SW480 (cell line): ENCODE measurements around the gene OVCA2.

Source experiments
- DNase-seq: peaks from one replicate; pipeline ENCODE4 v3.0.0-alpha.2; 2016; ENCODE audit warnings: low spot score

Gene OVCA2

DNA sequence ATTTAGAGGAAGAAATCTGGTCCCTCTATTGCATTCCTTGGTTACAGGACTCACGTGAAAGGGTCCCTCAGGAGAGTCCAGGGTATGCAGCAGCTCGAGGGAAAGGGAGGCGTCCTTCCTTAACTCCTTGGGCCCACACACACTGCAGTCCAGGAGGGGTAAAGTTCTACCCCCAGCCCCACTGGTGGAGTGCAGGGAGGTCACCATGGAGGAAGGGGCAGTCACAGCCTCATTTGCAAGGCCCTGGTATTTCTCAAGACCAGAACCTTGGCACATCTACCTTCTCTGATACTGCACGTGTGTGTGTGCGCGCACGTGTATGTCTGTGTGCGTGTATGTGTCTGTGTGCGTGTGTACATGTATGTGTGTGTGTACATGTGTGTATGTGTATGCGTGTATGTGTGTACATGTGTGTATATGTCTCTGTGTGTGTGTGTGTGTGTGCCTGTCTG, 24.2 kb downstream of the OVCA2 start:
- DNase-seq, result no peak

DNA sequence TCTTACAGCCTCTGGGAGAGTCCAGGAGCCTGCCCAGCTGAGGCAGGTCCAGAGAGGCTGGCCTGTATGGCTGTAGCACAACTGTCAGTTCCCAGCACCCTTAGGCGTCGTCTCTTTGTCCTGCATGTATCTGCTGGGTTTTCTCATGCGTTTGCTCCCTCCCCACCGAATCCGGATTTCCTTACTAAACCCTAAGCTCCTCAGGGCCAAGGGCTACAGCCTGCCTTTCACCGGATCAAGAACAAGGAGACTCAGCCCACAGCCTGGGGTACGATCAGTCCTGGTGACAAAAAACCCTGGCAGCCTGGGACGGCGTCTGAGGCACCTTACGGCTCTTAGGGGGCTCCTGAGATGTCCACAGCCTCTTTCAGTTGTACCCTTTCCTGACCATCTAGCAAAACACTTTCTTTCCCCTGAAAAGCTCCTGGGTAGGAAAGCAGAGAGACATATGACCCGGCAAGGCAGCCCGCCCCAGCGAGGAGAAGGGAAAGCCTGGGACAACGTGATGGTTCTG, 25.3 kb downstream of the OVCA2 start:
- DNase-seq, result no peak

DNA sequence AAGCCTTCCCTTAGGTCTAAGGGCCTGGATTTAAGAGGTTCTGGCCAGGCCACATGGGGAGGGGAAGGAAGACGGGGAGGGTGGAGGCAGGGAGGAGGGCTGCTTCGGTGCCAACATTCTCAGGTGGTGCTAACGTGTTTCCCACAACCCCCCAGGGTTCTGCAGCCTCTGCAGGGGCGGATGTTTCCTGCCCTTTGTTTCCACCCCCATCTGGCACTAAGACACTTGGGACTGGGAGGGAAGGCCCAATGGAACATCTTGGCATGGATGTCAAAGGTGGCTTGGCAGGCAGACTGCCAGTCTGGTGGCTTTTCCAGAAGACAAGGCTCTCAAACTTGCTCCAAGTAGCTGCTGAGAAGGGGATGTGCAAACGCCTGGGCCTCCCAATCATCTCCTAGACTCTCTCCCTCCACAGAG, 25.8 kb downstream of the OVCA2 start:
- no peak for DNase-seq

DNA sequence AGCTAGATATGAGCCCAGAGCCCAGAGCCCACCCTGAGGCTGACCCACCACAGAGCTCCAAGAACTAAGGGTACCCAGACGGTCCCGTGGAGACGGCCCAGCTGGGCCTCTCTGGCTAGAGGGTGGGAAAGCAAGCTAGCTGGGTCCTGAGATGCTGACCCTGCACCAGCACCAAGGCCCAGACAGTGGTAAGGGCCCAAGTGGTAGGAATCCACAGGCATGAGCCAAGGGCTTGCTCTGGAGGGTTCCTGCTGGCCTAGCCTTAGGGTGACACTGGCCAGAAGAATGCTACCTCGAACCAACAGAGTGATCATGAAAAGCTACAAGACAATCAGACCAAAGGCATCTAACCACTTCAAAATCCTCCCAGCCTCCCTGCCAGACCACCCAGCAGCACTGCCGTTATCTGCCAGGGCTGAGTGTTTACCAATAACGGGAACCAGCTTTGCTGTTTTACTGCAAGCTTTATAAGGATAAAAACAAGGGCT, 26.3 kb downstream of the OVCA2 start:
- no peak for DNase-seq

DNA sequence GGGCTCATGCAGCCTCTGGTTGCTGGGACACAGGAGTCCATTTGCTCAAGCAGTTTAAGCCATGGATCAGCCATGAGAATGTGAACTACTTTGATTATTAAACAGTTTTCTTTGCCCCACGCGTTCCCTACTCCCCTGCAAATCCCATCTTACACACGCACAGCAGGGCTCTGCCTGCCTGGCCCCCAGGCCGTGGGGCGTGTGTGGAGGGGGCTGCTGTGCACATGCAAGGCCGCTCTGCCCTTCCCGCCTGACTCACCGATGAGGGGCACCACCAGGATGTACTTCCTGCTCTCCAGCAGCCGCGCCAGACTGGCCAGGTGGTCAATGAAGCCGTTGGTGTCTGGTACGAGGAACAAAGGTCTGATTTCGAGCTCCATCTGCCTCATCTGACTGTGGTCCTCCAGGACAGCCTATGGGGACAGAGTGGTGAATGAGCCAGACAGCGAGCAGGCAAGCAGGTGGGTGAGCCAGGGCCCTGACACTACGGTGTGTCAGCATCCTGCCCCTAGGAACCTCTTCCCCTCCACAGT, 26.8 kb downstream of the OVCA2 start:
- DNase-seq, result no peak

DNA sequence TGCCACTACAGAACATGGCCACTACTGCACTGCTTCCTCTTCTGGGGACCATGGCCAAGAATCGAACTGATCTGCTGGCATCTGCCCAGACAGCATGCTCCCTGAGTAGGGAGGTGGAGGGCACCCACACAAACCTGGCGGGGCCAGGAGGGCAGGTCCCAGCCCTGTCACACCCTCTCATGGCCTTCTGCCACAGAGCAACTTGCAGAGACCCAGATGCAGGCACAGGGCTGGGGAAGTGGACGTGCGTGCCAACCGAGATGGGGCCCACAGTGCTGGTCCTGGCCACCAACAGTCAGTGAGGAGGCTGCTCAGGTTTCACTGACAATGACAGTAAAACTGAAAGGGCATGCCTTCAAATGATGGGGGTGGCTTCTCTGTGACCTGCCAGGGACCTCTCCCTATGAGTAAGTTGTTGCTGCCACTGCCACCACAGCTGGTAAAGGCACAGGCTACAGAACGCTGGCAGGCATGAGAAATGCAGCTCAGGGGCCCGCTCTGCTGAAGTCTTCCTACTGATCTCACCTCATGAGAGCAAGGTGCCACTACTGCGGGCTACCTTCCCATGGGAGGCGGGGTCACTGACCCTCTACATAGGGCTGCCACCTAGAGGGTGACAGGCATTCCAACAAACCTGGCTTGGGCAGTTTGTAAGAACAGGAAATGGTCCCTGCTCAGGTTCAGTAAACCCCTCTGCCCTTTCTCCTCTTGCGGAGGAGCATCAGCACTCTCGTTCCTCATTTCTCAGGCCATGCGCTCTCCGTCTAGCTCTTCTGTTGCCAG, 28.6 kb downstream of the OVCA2 start:
- DNase-seq, result no peak

DNA sequence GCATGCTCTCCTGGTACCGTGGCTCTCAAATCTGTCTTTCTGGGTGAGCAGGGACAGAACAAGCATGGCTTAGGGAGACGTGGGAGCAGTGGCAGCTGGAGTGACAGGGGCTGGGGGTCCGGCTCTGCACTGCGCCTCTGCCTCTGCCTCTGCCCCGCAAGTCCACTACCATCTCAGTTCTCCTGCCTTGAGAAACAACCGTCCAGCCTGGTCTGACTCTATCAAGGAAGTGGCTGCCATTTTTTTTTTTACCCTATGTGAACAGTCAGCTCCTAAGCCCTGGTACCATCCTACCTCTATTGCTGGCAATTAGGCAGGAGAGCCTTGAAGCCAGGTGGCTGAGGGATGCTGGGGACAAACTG, 29.2 kb downstream of the OVCA2 start:
- DNase-seq, result no peak

DNA sequence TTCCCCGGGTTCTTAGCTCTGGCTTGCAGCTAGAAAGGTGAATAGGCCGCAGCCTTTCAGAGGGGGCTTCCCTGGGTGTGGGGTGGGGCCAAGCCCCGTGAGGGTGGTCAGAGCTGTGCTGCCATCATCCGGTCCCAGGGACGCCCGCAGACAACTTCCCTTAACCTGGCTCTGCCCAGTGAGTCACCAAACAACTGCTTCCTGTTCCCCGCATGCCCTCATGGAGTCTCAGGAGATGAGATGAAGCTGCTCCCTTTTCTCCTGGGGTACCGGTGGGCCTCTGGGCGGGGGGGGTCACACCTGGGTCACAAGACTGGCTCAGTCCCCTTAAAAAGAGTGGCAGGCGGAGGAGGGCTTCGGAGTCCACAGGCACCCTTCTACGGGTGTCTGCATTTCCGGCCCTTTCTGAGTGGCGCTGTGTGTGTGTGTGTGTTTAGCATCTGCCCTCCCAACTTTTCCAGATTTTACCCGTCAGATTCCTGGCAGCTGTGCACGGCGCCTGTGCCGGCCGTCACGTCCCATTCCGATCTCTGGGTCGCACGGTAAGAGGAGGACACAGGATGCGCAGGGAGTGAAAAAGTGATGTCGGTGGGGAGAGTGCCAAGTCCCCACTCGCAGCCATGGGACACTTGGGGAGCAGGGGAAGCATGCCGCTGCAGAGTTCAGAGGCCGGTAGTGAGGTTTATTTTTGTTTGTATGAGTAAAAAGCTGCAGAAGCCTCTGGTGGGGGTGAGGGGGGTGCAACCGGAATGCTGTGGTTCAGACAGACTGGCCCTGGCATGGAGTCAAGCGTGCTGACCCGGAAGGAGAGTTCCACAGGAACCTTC, 29.8 kb downstream of the OVCA2 start:
- DNase-seq, result no peak

DNA sequence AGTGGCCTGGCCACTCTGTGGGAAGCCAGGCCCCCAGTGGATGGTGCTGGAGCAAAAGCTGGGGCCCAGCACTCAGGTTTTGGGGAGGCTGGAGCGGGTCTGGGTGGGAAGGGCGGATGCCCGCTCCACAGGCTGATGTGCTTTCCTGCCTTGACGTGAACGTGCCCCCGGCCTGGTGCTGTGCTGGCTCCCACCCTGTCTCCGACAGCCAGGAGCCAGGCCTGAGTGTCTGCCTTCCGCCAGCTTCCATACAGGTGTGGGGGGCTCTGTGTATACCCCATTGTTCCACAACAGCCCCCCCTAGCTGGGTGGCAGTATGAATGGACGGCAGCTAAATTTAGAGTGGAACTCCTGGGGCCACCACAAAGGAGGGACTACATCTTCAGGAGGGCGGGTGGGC, 33.1 kb downstream of the OVCA2 start:
- no peak for DNase-seq

DNA sequence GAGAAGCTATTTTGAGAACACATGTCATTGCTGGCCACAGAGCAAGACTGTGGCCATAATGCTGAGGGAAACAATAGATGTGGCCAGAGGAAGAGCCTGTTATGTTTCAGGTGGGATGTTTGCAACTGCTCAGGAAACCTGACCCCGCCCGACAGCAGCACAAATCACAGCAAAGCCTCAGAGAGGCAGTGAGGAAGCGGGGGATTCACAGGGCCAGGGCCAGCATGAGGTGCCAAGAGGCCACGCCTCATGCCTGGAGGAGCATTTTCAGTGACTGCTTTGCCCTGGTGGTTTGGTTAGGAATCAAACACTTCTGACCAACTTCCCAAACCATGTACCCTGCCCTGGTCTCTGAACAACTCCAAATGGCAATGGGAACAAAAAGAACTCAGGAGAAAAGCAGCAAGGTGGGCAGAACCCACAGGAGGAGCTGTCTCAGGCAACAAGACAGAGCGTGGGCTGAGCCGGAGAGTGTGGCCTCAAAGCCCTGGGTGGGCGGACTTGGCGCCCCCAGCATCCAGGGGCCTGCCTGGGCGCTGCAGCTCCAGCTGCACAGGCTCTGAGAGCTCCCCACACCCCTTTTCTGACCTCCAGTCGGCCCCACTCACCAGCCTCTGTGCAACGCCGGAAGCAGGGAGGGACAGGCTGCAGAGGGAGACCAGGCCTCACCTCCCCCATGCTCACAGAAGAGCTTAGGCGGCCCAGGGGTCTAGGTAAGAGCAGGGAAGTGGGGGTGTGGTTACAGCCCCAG, 33.7 kb downstream of the OVCA2 start:
- no peak for DNase-seq

DNA sequence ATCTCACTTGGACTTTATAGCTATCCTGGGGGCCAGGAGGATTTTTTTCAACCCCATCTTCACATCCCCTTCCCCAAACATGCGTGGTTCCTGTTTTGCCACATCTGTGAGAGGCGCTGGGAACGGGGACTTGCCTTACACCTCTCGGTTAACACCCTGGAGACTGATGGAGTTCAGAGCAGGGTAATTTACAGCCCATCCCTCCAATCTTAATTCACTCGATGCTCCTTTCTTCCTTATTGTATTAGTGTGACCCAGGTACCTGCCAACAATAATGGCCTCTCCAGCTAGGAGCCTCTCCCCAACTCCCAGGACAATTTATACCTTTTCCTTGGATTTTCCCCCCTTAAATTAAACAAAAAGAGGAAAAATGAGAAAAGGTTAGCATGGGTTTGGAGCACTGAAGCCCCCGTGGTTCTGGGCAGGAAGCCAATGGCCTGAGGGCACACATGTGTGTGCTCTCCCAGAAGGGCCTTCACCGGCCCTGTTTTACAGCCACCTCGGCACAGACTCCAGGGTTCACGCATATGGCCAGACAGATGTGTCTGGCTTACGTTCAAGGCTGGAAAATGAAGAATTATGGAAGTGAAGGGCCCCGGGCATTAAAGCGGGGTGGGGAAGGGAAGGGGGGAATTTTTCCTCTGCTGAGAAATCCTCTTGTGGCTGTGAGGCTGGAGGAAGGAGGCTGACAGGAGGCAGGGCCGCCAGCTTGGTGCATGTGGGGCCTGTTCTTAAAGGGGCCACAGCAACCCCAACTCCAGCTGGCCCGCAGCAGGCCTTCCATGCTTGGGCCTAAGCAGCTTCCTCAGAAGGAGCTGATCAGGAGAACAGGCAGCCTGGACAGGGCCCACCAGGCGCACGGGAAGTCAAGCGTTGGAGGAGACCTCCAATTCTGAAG, 34.5 kb downstream of the OVCA2 start:
- no peak for DNase-seq

DNA sequence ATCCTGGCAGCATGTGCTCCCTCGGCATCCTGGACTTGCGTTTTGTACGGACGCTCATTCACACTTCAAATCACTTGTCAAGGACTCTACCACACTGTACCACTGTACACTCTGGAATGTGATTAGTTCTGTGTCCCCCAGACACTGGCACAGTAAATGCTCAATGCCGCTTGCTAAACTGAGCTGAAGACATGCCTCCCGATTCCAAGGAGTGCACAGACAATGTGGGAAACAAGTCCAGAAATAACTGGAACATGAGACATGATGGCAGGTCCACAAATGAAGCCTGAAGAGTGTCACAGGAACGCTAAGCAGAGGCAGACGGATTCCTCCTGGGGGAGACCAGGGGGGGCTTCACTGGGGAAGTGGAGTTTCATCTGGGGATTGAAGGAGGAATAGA, 35.2 kb downstream of the OVCA2 start:
- no peak for DNase-seq

DNA sequence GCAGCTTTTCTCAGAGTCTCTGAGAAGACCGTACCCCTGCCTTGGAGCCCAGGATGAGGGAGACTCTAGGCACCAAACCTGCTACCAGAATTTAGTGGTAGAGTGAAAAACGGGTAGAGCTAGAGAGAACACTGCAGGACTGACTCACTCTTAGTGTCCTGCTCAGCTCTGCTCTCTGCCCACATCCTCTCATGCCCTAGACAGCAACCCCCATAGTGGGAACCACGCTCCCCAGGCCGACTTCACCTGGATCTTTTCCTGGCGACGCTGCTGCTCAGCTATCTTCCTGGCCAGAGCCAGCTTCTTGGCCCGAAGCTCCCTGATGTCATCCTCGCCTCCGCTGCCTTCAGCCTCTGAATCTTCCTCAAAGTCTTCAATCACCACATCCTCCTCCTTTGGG, 39.7 kb downstream of the OVCA2 start:
- no peak for DNase-seq

DNA sequence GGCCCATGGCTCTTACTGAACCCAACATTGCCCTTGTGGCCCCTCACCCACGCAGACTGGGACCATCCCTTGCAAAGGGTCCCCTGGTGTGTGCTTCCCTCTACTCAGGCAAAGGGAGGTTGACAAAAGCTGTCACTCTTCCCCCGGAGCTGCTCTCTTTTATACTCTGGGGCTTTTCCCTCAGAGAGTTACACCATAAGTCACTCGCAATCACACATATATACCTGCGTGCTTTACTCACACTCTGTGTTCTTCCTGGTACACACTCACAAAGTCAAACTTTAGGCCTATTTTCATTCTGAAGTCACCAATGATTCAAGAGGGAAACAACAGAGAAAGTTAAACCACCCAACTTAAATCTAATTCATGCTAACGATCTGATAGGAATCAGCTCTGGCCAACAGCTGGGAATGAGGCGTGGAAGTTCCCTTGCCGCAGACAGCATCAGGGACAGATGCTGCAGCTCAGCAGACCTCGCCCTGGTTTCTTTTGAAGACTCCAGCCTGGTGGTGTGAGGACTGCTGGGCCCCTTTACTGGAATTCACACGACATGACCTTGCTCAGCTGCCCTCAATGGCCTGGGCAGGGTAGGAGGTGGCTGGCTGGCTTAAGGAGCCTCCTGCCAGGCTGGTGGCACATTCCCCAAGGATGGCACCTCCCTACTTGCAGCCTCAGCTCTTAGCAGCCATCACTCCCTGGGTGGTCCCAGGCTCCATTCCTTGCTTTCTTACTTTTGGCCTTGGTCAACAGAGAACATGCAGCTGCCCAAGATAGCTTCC, 40.4 kb downstream of the OVCA2 start:
- DNase-seq, result no peak

DNA sequence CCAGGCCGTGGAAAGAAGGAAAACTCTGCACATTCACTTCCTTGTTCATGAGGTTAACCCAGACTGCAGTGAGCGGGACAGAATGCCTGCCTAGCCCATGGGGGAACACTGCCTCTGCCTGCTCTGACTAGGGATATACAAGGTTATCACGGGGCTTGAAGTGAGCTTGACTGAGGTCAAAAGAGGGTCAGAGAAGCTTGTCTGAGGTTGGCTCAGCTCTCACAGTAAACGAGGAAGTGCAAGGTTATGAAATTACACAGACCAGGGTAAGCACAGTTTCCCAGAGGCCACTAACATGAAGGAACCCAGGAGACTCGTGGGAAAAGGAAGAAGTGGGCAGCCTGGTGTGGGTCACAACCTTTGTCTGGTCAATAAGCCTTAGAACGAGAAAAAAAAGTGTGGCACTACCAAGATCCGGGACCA, 41.8 kb downstream of the OVCA2 start:
- DNase-seq, result no peak

DNA sequence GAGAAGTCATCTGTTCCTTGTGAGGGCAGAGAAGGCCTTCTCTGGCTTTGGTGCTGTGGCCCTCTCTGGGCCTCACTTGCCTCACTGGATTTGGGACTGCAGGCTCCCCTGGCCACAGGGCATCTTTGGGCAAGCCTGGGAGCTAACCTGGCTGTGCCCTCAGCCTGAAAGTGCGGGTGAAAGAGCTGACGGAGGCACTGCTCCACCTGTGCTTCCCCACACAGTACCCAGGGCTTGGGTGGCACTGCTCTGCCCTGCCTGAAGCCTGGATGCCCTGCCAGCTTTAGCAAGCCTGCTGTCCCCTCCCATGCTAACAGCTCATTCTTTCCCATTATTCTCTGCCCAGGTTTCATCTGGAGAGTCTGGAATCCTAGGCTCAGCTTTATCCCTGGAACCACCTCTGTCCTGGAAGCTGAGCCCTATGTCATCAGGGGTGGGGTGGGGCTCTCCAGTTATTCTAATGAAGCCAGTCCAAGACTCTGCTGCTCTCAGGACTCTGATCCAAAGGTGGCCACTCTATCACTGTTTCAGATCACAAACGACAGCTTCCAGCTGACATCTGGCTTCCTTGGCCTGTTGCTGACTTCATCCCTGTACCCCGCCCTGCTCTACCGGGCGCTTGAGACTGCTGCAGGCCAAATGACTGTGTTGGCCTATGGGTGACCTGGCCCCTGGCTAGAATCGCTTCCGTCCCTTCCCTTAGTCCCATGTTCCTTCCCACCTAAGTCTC, 42.4 kb downstream of the OVCA2 start:
- DNase-seq, result no peak

DNA sequence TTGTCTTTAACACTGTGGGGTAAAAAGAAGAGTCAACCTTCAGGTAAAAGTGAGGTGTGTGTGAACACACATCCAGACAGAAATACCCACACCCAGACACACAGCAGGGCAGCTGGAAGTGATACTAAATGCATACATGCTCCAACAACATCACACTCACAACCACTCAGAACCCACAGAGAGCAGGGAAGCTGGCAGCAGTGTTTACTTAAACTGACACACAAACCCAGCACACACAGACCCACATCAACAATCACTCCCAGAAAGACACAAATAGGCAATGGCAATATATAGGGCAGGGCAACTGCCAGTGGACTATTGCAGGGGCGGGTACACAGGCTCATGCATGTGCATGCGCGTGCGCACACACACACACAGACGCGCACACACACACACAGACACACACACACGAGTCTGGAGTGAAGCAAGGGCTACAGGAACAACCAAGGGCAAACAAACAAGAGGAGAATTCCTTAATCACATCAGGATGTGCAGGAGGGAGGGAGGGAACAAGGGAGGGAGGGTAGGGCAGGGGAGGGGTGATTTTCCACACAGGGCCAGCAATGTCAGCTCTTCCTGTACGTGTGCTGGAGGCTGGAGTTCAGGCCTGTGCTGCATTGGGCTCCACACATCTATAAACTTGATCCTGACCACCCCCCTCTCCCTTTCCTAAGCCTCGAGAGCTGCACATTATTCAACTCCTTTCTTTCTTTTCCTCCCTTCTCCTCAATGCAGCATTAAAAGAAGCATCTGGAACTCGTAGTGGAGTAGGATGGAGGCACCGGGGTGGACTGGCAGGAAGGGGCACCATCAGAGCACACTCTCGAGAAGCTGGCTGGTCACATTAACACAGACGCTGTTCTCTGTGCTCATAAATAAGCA, 43.2 kb downstream of the OVCA2 start:
- no peak for DNase-seq

DNA sequence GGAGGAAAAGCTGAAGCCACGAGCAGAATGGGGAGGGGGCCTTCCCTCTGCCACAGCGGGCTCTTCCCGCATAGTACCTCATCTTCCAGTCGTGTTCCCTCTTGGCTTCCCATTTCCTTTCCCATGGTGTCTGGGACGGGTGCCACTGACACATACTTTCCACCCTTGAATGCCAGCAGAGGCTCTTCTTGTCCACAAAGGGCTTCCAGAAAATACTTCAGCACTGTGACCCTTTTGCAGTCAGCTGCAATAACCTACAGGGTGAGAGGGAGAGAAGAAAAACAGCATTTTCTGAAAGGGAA, 43.8 kb downstream of the OVCA2 start:
- no peak for DNase-seq

DNA sequence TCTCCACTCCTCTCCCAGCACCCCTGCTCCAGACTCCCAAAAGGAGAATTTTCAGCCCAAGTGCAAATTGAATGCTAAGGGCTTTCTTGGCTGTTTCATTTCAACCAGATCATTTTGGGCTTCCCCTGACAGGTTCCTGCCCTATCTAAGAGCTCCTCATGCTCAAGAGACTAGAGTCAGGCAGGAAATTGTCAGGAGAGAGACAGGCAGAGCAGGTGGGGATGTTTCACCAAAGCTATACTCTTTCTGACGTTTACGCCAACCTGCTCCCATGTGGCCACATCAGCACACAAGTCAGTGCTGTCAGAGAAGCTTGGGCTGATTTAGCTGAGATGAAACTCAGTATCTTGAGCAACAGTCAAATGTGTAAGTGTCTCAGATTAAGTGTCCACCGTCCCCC, 44.5 kb downstream of the OVCA2 start:
- DNase-seq, result no peak
